Heart left ventricle (tissue), 16 donors: ENCODE data around the gene TBL1Y. TPM values are rescaled to one million over a fixed set of nuclear protein-coding genes. Genes with fewer than 3 reads are reported as not detected.

Source experiments
- ATAC-seq, 4 donors: fragments of 200-7000 bp; cut with Tn5 transposase; one replicate each; pipeline ENCODE4 v1.9.1; 2020 to 2022; ENCODE audit warnings: moderate library complexity in 4 of 4, mild to moderate bottlenecking in 3 of 4, moderate number of reproducible peaks in 1 of 4
- DNase-seq, 5 donors: peaks; one replicate each; pipeline ENCODE4 v3.0.0-alpha.2; 2020
- H3K27ac ChIP-seq, 12 donors: fragments of 200-600 bp; sonication (generic) in 4 of 12; one replicate each; pipeline versions ENCODE4 v1.5.0 to v1.8.0; 2016 to 2022; ENCODE audit warnings: mild to moderate bottlenecking in 2 of 12
- H3K27me3 ChIP-seq, 9 donors: fragments of 200-600 bp; sonication (generic) in 2 of 9; one replicate each; pipeline versions ENCODE4 v1.5.1 to v1.8.0; 2016 to 2022; ENCODE audit warnings: mild to moderate bottlenecking in 3 of 9
- H3K36me3 ChIP-seq, 9 donors: fragments of 200-600 bp; sonication (generic) in 2 of 9; one replicate each; pipeline versions ENCODE4 v1.5.0 to v1.8.0; 2018 to 2022; ENCODE audit warnings: mild to moderate bottlenecking in 2 of 9
- H3K4me1 ChIP-seq, 12 donors: fragments of 200-600 bp; sonication (generic) in 4 of 12; one replicate each; pipeline versions ENCODE4 v1.5.0 to v1.8.0; 2016 to 2022; ENCODE audit warnings: mild to moderate bottlenecking in 3 of 12
- H3K4me3 ChIP-seq, 12 donors: fragments of 200-600 bp; sonication (generic) in 4 of 12; one replicate each; pipeline versions ENCODE4 v1.5.0 to v1.8.0; 2017 to 2022; ENCODE audit warnings: mild to moderate bottlenecking in 9 of 12, moderate library complexity in 4 of 12
- H3K9me3 ChIP-seq, 12 donors: fragments of 200-600 bp; sonication (generic) in 4 of 12; one replicate each; pipeline versions ENCODE4 v1.5.0 to v1.8.0; 2016 to 2022; ENCODE audit warnings: mild to moderate bottlenecking in 1 of 12
- POLR2A ChIP-seq, 2 donors: fragments of 450-650 bp; IDR thresholded peaks; one replicate each; pipeline ENCODE4 v1.6.1; 2017; ENCODE audit warnings: antibody characterized with exemption in 2 of 2, mild to moderate bottlenecking in 2 of 2, moderate library complexity in 2 of 2
- WGBS, 4 donors: extraction: QIAGEN DNeasy Blood & Tissue Kit in 2 of 4; methylation state at CpG; one replicate each; pipeline versions ENCODE4 v1.1.5 to v1.1.7; 2013 to 2018; 5-methylcytosine and 5-hydroxymethylcytosine counted together
- intact Hi-C, 10 donors: fragments of 100-400 bp; cut with DNase I; formaldehyde crosslinking; loops; one replicate each; pipeline versions ENCODE4 v1.11.1 to v1.14.2; 2022
- polyA plus RNA-seq, 2 donors: library from polyadenylated mRNA; stranded (reverse); fragments of 200-250 nt; gene quantifications; one replicate each; pipeline ENCODE4 v1.2.3, GENCODE V29; 2013
- total RNA-seq, 9 donors: library from RNA; depleted of rRNA in 2 of 9; stranded (reverse); fragments of >200 nt in 2 of 9; fragmentation: NEBNext Ultra II Directional in 3 of 9; extraction: Animal tissue kit (Norgen Biotek cat#: 25700) in 3 of 9; gene quantifications; one replicate each; pipeline versions ENCODE4 v1.1.0 to v1.2.4, GENCODE V29; 2016 to 2023
- TF ChIP-seq, protein P1 (sequence below), 12 donors: fragments of 200-600 bp; sonication (generic) in 4 of 12; IDR thresholded peaks; one replicate each; pipeline versions ENCODE4 v1.5.0 to v1.8.0; 2018 to 2022; ENCODE audit warnings: antibody characterized with exemption in 12 of 12, mild to moderate bottlenecking in 5 of 12
- donor health status: ischemic (EF 13 %, LVEDD 7.1; RV severe dilation, severe dysfunction).
- donor health status: healthy with polysubstance abuse.
- donor health status: DM: no; HTN: yes; CAD: no.
- donor health status: DM: no; HTN: no; CAD: no.
- donor health status: ischemic (EF 25% LVEDD 6.9; RV normal size, moderate dysfunction).
- donor health status: ischemic (EF 25% LVEDD 5.7; RV mildly dilated, moderate dysfunction).
- donor health status: healthy.
- donor health status: DM: yes; HTN: yes; CAD: no.
- donor health status: ischemic (EF 35%, LVEDD 5.7; RV mildly dilated, moderate dysfunction).
- donor health status: nonischemic (EF 11% LVEDD 7.7; RV severe dilation, severe dysfunction).
- donor health status: DM: yes; HTN: yes; CAD: no.
- donor health status: PGD.
- donor health status: ischemic (EF 29% LVEDD 5.4; RV normal size, mild dysfunction).
- donor health status: nonischemic (EF 23%, LVEDD 6.1; RV moderate dilation, normal function).

TBL1Y gene
- total and polyA plus RNA-seq, 11 donors = 0.25 TPM; not detected in 10

DNA sequence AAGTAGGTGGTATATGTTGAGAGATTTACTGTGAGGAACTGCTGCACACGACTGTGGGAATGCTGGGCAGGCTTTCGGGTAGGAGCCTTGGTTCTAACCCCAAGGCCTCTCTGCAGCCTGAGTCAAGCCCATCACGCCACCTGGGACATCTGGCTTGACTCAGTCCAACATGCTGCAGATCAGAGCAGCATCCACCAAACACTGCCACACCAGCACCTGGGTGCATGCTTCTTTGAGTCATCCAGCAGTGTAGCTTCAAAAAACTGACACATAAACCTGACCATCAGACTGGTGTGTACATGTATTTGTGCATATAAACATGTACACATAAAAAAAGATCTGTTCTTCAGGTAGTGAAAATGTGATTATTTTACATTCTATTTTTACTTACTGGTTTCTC is 217.7 kb downstream of the TBL1Y start:
- 87 to 93% methylated on average over 3 of the region's 3 CpGs; no CpG with 5 or more reads in 2 of the 4 donors for WGBS, 4 donors
- no peak for ATAC-seq
- Histone ChIP-seq H3K36me3 (no peaks in the 10 kb centered on the region), H3K4me1 (no peaks in the 10 kb centered on the region), H3K27me3 (no peaks in the 10 kb centered on the region), H3K27ac (no peak overlapping the region), H3K4me3 (no peak overlapping the region), H3K9me3 (no peaks in the 10 kb centered on the region)
- intact Hi-C loops = no loop called here
- TF ChIP-seq POLR2A (IDR thresholded peaks at IDR 0.05) = no peak
- TF ChIP-seq, protein P1, sequence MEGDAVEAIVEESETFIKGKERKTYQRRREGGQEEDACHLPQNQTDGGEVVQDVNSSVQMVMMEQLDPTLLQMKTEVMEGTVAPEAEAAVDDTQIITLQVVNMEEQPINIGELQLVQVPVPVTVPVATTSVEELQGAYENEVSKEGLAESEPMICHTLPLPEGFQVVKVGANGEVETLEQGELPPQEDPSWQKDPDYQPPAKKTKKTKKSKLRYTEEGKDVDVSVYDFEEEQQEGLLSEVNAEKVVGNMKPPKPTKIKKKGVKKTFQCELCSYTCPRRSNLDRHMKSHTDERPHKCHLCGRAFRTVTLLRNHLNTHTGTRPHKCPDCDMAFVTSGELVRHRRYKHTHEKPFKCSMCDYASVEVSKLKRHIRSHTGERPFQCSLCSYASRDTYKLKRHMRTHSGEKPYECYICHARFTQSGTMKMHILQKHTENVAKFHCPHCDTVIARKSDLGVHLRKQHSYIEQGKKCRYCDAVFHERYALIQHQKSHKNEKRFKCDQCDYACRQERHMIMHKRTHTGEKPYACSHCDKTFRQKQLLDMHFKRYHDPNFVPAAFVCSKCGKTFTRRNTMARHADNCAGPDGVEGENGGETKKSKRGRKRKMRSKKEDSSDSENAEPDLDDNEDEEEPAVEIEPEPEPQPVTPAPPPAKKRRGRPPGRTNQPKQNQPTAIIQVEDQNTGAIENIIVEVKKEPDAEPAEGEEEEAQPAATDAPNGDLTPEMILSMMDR (IDR thresholded peaks at IDR 0.05) = no peak
- DNase-seq = no peak

Other genes starting within 250 kb of the TBL1Y start
- not detected for gene AMELY, start 1.1 kb downstream of the TBL1Y start, total RNA-seq
- not detected for gene AMELY, start 1.1 kb downstream of the TBL1Y start, polyA plus RNA-seq